Esophagus squamous epithelium (tissue), 5 donors: Measurements from ENCODE around the gene TRNP1. TPM values are rescaled to one million over a fixed set of nuclear protein-coding genes. Genes with fewer than 3 reads are reported as not detected.
A peak's percentile ranks its signal among the peaks of the same experiment; 100 is the strongest.
"Not testable (repeated sequence)": the region's sequence is repeated elsewhere in the genome, so short reads cannot be mapped to it uniquely, and the experiment has no call there.

ENCODE experiments used
- DNase-seq: peaks from one replicate; lab custom pipeline; 2025; lab: John Stamatoyannopoulos, UW
- H3K27ac ChIP-seq, 4 donors: fragments of 200-600 bp; sonication (generic); one replicate each; pipeline ENCODE4 v1.5.1; 2016 to 2019; ENCODE audit warnings: mild to moderate bottlenecking in 1 of 4
- H3K27me3 ChIP-seq, 4 donors: fragments of 200-600 bp; sonication (generic); 1 replicate in 3 of 4; 2 replicates in 1 of 4; pipeline versions ENCODE4 v1.5.1 to v1.6.0; 2017 to 2021; ENCODE audit warnings: antibody characterized with exemption in 1 of 4
- H3K36me3 ChIP-seq, 3 donors: fragments of 200-600 bp; sonication (generic); one replicate each; pipeline ENCODE4 v1.5.1; 2016 to 2019
- H3K4me1 ChIP-seq, 3 donors: fragments of 200-600 bp; sonication (generic); one replicate each; pipeline ENCODE4 v1.5.1; 2017 to 2019
- H3K4me3 ChIP-seq, 4 donors: fragments of 200-600 bp; sonication (generic); 1 replicate in 3 of 4; 2 replicates in 1 of 4; pipeline ENCODE4 v1.5.1; 2016 to 2019; ENCODE audit warnings: mild to moderate bottlenecking in 2 of 4, moderate library complexity in 1 of 4
- H3K9me3 ChIP-seq, 3 donors: fragments of 200-600 bp; sonication (generic); one replicate each; pipeline ENCODE4 v1.5.1; 2016 to 2019
- POLR2A ChIP-seq, 4 donors: fragments of 450-650 bp; IDR thresholded peaks; one replicate each; pipeline ENCODE4 v1.6.1; 2017; ENCODE audit warnings: antibody characterized with exemption in 4 of 4, mild to moderate bottlenecking in 4 of 4, moderate library complexity in 3 of 4
- WGBS, 2 donors: methylation state at CpG; one replicate each; pipeline ENCODE4 v1.1.5; 2018; 5-methylcytosine and 5-hydroxymethylcytosine counted together
- intact Hi-C: fragments of 100-400 bp; cut with DNase I; formaldehyde crosslinking; loops from one replicate; pipeline ENCODE4 v1.15.0; 2022
- total RNA-seq, 4 donors: library from RNA; depleted of rRNA; stranded (reverse); fragments of >200 nt; gene quantifications; one replicate each; pipeline ENCODE4 v1.1.0, GENCODE V29; 2016
- TF ChIP-seq, protein P1 (sequence below), 6 experiments: fragments of 450-650 bp in 4 of 6; fragments of 200-600 bp in 2 of 6; sonication (generic) in 2 of 6; IDR thresholded peaks; one replicate each; pipeline ENCODE4 v1.5.1; 2016 to 2019; ENCODE audit warnings: antibody characterized with exemption in 6 of 6, mild to moderate bottlenecking in 4 of 6, moderate library complexity in 4 of 6
- donor health status: DM: yes; HTN: yes; CAD: no.

TRNP1 gene, protein sequence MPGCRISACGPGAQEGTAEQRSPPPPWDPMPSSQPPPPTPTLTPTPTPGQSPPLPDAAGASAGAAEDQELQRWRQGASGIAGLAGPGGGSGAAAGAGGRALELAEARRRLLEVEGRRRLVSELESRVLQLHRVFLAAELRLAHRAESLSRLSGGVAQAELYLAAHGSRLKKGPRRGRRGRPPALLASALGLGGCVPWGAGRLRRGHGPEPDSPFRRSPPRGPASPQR
- 100 to 1,000 TPM in 1 of 4 donors, 10 to 100 TPM in 3; 26.9 to 208 (median 64.5) TPM for total RNA-seq

DNA sequence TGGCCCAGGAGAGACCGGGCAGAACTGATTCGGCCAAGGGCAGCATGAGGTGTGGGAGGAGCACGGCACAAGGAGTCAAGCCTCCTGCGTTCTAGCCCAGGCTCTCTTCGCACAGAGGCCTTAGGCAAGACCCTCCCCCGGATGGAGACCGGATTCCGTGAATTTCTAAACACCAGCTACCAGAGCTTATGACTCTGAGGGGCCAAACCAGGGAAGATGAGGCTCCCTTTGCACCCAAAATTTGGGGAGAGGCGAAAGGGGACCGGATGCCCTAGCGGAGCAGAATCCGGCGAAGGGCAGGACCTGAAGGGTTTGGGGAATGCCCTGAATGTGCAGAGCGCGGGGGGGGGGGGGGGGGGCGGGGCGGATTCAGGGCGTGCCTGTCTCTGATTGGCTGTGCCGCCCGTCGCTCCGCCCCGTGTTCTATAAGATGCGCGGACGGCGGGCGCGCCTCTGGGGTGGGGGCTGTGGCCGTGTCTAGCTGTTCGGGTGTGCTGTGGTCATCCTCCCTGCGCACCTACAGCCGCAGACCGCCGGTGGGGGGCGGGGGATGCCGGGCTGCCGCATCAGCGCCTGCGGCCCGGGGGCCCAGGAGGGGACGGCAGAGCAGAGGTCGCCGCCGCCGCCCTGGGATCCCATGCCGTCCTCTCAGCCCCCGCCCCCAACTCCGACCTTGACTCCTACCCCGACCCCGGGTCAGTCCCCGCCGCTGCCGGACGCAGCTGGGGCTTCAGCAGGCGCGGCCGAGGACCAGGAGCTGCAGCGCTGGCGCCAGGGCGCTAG is at the start of gene TRNP1:
TRNP1 (plus strand) TSS at position 456 of the 783 bp plus-strand sequence; CDS start at position 551, 95 bp downstream.
- Histone ChIP-seq H3K4me1 (peaks cover 36 to 56% (median 41%) of the 10 kb centered on the region in 3 donors), H3K9me3 (no peaks in the 10 kb centered on the region), H3K4me3 (peak within 1 kb of the TSS; percentile 62 to 90 (median 81)), H3K27me3 (peaks cover 0 to 54% (median 0%) of the 10 kb centered on the region in 4 donors), H3K27ac (peak within 1 kb of the TSS; percentile 81 to 93 (median 88)), H3K36me3 (no peaks in the 10 kb centered on the region)
- intact Hi-C loops = loop anchor here (10.0 kb wide), 1 partner anchor 101 kb away; no protein-coding TSS in a partner anchor
- DNase-seq = no peak
- TF ChIP-seq, protein P1, sequence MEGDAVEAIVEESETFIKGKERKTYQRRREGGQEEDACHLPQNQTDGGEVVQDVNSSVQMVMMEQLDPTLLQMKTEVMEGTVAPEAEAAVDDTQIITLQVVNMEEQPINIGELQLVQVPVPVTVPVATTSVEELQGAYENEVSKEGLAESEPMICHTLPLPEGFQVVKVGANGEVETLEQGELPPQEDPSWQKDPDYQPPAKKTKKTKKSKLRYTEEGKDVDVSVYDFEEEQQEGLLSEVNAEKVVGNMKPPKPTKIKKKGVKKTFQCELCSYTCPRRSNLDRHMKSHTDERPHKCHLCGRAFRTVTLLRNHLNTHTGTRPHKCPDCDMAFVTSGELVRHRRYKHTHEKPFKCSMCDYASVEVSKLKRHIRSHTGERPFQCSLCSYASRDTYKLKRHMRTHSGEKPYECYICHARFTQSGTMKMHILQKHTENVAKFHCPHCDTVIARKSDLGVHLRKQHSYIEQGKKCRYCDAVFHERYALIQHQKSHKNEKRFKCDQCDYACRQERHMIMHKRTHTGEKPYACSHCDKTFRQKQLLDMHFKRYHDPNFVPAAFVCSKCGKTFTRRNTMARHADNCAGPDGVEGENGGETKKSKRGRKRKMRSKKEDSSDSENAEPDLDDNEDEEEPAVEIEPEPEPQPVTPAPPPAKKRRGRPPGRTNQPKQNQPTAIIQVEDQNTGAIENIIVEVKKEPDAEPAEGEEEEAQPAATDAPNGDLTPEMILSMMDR (IDR thresholded peaks at IDR 0.05) = no peak
- peak in 2 of 4 donors; percentile 73 to 83 for TF ChIP-seq POLR2A (IDR thresholded peaks at IDR 0.05)
- WGBS, 2 donors = 0% methylated on average over 6 of the region's 61 CpGs; no CpG with 5 or more reads in 1 of the 2 donors

DNA sequence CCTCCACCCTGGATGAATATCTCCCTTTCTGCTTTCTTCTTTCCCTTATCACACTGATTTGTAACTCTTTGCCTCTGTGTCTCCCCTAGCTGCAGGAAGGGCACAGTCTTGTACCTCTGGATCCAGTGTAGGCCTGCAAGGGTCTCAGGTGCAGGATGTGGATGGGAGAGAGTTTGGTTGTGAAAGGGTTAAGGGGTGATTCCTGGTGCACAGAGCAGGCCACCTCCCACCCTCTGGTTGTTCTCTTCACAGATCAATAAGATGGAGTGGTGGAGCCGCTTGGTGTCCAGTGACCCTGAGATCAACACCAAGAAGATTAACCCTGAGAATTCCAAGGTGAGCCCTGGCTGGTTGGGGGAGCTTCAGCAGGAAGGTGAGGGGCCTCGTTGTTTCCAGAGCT is 48.4 kb upstream of the TRNP1 start:
- no peak for DNase-seq
- Histone ChIP-seq H3K27me3 (no peaks in the 10 kb centered on the region), H3K36me3 (peaks cover 39 to 97% (median 52%) of the 10 kb centered on the region in 3 donors), H3K4me1 (no peaks in the 10 kb centered on the region), H3K9me3 (no peaks in the 10 kb centered on the region), H3K27ac (no peak overlapping the region), H3K4me3 (no peak overlapping the region)
- TF ChIP-seq POLR2A (IDR thresholded peaks at IDR 0.05) = no peak
- TF ChIP-seq, protein P1 (IDR thresholded peaks at IDR 0.05) = no peak
- 63% methylated on average over 1 of the region's 2 CpGs; no CpG with 5 or more reads in 1 of the 2 donors for WGBS, 2 donors
- intact Hi-C loops = no loop called here

DNA sequence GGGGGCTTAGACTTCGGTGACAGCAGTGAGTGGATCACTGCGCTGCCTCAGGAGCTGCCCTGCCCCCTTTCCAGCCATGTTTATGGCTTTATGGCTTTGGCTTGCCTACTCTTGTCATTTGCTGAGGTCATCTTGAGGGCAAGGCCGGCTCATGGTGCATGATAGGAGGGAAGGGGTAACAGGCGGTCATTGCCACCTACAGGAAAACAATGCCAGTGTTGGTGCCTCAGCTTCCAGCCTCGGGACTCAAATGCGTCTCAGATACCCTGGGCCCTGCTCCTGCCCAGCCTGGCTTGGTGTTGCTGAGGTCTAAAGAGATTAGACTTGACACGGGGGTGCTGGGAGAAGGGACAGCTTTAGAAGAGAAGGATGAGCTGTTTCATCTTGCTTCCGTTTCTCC is 47.8 kb upstream of the TRNP1 start:
- H3K4me3 ChIP-seq = no peak overlapping the region
- peaks cover 39 to 100% (median 52%) of the 10 kb centered on the region in 3 donors for H3K36me3 ChIP-seq
- intact Hi-C loops = no loop called here
- no peaks in the 10 kb centered on the region for H3K27me3 ChIP-seq
- WGBS, 2 donors = 73 to 93% methylated on average over 5 to 8 of the region's 8 CpGs
- H3K27ac ChIP-seq = no peak overlapping the region
- no peaks in the 10 kb centered on the region for H3K9me3 ChIP-seq
- no peaks in the 10 kb centered on the region for H3K4me1 ChIP-seq
- TF ChIP-seq POLR2A (IDR thresholded peaks at IDR 0.05) = no peak
- TF ChIP-seq, protein P1 (IDR thresholded peaks at IDR 0.05) = no peak
- DNase-seq = no peak

DNA sequence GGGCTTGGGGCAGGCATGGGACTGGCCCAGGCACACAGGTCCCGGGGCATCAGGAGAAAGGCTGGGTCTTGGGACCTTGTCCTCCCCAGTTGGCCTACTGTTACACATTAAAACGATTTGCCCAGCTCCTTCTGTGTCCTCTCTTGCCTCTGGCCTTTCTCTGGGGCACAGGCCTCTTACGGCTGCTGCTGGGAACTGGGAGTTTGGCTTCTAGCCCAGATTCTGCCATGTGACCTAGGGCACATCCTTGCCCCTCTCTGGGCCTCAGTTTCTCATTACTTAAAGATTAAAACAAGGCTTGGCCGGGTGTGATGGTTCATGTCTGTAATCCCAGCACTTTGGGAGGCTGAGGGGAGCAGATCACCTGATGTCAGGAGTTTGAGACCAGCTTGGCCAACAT is 47.2 kb upstream of the TRNP1 start:
- 50 to 78% methylated on average over 2 to 3 of the region's 4 CpGs for WGBS, 2 donors
- intact Hi-C loops = no loop called here
- no peaks in the 10 kb centered on the region for H3K4me1 ChIP-seq
- DNase-seq = no peak
- H3K9me3 ChIP-seq = no peaks in the 10 kb centered on the region
- peaks cover 41 to 100% (median 50%) of the 10 kb centered on the region in 3 donors for H3K36me3 ChIP-seq
- H3K4me3 ChIP-seq = no peak overlapping the region
- TF ChIP-seq, protein P1 (IDR thresholded peaks at IDR 0.05) = no peak
- no peak for TF ChIP-seq POLR2A (IDR thresholded peaks at IDR 0.05)
- no peaks in the 10 kb centered on the region for H3K27me3 ChIP-seq
- no peak overlapping the region for H3K27ac ChIP-seq

DNA sequence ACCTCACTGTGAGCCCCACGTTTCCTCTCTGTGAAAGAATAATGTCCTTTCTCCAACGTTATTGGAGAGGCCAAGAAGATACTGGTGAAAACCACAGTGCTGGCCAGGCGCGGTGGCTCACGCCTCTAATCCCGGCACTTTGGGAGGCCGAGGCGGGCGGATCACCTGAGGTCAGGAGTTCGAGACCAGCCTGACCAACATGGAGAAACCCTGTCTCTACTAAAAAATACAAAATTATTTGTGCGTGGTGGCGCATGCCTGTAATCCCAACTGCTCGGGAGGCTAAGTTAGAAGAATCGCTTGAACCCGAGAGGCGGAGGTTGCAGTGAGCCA is 44.8 kb upstream of the TRNP1 start:
- H3K4me1 ChIP-seq, H3K27ac ChIP-seq, H3K27me3 ChIP-seq, intact Hi-C loops, DNase-seq, H3K9me3 ChIP-seq, H3K4me3 ChIP-seq: not testable (repeated sequence)
- whole genome bisulfite sequencing, 2 donors = 92% methylated on average over 10 to 14 of the region's 16 CpGs
- H3K36me3 ChIP-seq = peaks cover 30 to 100% (median 30%) of the 10 kb centered on the region in 3 donors
